Neural cell (in vitro differentiated cells): ENCODE data around the gene BACE1-AS. TPM values are rescaled to one million over a fixed set of nuclear protein-coding genes. Genes with fewer than 3 reads are reported as not detected.

ENCODE experiments used
- H2AFZ ChIP-seq: fragments of 200-600, 300-800 bp; sonication (generic), shearing (Covaris generic); 2 replicates; pipeline ENCODE4 v1.6.0; 2014; ENCODE audit warnings: low read depth, mild to moderate bottlenecking, antibody characterized with exemption, low read length, moderate library complexity
- H3F3A ChIP-seq: fragments of 200-600 bp; shearing (Covaris generic); 2 replicates; pipeline ENCODE4 v1.6.1; 2016; ENCODE audit warnings: mild to moderate bottlenecking, moderate library complexity, mixed read lengths, antibody characterized with exemption, low read length; ENCODE audit not compliant: insufficient read depth, poor library complexity, severe bottlenecking
- H3K27ac ChIP-seq: fragments of 200-600, 300-800 bp; sonication (generic), shearing (Covaris generic); 2 replicates; pipeline ENCODE4 v1.5.1; 2014; ENCODE audit warnings: mild to moderate bottlenecking, low read length, moderate library complexity
- H3K27me3 ChIP-seq: fragments of 300-800, 200-600 bp; sonication (generic), shearing (Covaris generic); 2 replicates; pipeline ENCODE4 v1.6.0; 2014; ENCODE audit warnings: mild to moderate bottlenecking, low read depth, low read length, moderate library complexity; ENCODE audit not compliant: insufficient read depth
- H3K36me3 ChIP-seq: fragments of 300-800, 200-600 bp; sonication (generic), shearing (Covaris generic); 2 replicates; pipeline ENCODE4 v1.5.1; 2014; ENCODE audit warnings: mild to moderate bottlenecking, antibody characterized with exemption, low read length, moderate library complexity; ENCODE audit not compliant: insufficient read depth
- H3K4me2 ChIP-seq: fragments of 300-800, 200-600 bp; sonication (generic), shearing (Covaris generic); 2 replicates; pipeline ENCODE4 v1.6.0; 2014; ENCODE audit warnings: mild to moderate bottlenecking, low read length
- H3K4me3 ChIP-seq: fragments of 300-800, 200-600 bp; sonication (generic), shearing (Covaris generic); 2 replicates; pipeline ENCODE4 v1.5.1; 2014; ENCODE audit warnings: mild to moderate bottlenecking, low read length, moderate library complexity
- H3K79me2 ChIP-seq: fragments of 200-600 bp; shearing (Covaris generic); replicated peaks from 2 replicates; pipeline ENCODE4 v1.6.0; 2014; ENCODE audit warnings: mild to moderate bottlenecking, low read length, moderate library complexity; ENCODE audit not compliant: insufficient read depth
- H3K9ac ChIP-seq: fragments of 300-800, 200-600 bp; sonication (generic), shearing (Covaris generic); 2 replicates; pipeline ENCODE4 v1.6.1; 2016; ENCODE audit warnings: mild to moderate bottlenecking, low read length, mixed read lengths
- H3K9me2 ChIP-seq: fragments of 200-600 bp; shearing (Covaris generic); 2 replicates; pipeline ENCODE4 v1.6.1; 2016; ENCODE audit warnings: mild to moderate bottlenecking, low read length, mixed read lengths; ENCODE audit not compliant: insufficient read depth
- H3K9me3 ChIP-seq: fragments of 200-600, 300-800 bp; sonication (generic), shearing (Covaris generic); 2 replicates; pipeline ENCODE4 v1.6.1; 2016; ENCODE audit warnings: mild to moderate bottlenecking, mixed run types, low read length, moderate library complexity, mixed read lengths
- H4K20me1 ChIP-seq: fragments of 200-600 bp; shearing (Covaris generic); 2 replicates; pipeline ENCODE4 v1.6.1; 2016; ENCODE audit warnings: mild to moderate bottlenecking, mixed run types; ENCODE audit not compliant: insufficient read depth
- EP300 ChIP-seq: fragments of 450-650 bp; conservative IDR thresholded peaks from 2 replicates; pipeline ENCODE4 v1.6.1; 2014; ENCODE audit warnings: antibody characterized with exemption, mild to moderate bottlenecking, moderate library complexity; ENCODE audit not compliant: poor library complexity, severe bottlenecking
- EZH2 ChIP-seq: fragments of 200-600, 300-800 bp; shearing (Covaris generic), sonication (generic); IDR thresholded peaks from 2 replicates; pipeline ENCODE4 v1.6.1; 2014; ENCODE audit warnings: antibody characterized with exemption, low read length, borderline replicate concordance, mild to moderate bottlenecking; ENCODE audit not compliant: insufficient read depth, poor library complexity, severe bottlenecking
- MXI1 ChIP-seq: fragments of 450-650 bp; conservative IDR thresholded peaks from 2 replicates; pipeline ENCODE4 v1.6.1; 2014; ENCODE audit warnings: antibody characterized with exemption, mild to moderate bottlenecking; ENCODE audit not compliant: poor library complexity, severe bottlenecking
- POLR2AphosphoS5 ChIP-seq: IDR thresholded peaks from 2 replicates; pipeline ENCODE4 v1.6.1; 2012
- RAD21 ChIP-seq: fragments of 450-650 bp; conservative IDR thresholded peaks from 2 replicates; pipeline ENCODE4 v1.6.1; 2014; ENCODE audit warnings: antibody characterized with exemption, mild to moderate bottlenecking, moderate library complexity
- SMC3 ChIP-seq: fragments of 450-650 bp; conservative IDR thresholded peaks from 2 replicates; pipeline ENCODE4 v1.6.1; 2014; ENCODE audit warnings: antibody characterized with exemption, mild to moderate bottlenecking, moderate library complexity; ENCODE audit not compliant: poor library complexity
- TAF1 ChIP-seq: IDR thresholded peaks from 2 replicates; pipeline ENCODE4 v1.6.1; 2012; ENCODE audit warnings: low read depth
- polyA plus RNA-seq: library from polyadenylated mRNA; depleted of rRNA; stranded (reverse); fragments of >200 nt; gene quantifications from 2 replicates; pipeline ENCODE4 v1.2.3, GENCODE V29; 2014
- TF ChIP-seq, protein P1 (sequence below): fragments of 450-650 bp; IDR thresholded peaks from 2 replicates; pipeline ENCODE4 v1.5.1; 2014; ENCODE audit warnings: antibody characterized with exemption, mild to moderate bottlenecking, moderate library complexity; ENCODE audit not compliant: poor library complexity, severe bottlenecking
- TF ChIP-seq, protein P2 (sequence below): IDR thresholded peaks from 2 replicates; pipeline ENCODE4 v1.6.1; 2012; ENCODE audit warnings: borderline replicate concordance

The BACE1-AS gene
- polyA plus RNA-seq, 1 donor from 2014 or later = 3.8 TPM

DNA sequence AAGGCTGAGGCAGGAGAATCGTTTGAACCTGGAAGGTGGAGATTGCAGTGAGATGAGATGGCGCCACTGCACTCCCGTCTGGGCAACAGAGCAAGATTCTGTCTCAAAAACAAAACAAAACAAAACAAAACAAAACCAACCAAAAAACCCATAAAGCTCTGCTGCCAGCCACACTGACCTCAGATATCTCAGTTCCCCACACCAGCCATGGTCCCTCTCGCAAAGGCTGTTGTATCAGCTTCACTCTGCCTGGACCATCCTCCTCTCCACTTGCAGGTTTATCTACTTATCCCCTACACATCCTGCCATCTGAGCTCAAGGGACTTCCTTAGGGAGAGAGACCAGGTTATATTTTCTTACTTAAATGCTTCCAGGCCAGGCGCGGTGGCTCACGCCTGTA, 11.1 kb downstream of the BACE1-AS start:
- Histone ChIP-seq H3K4me3 (no peak overlapping the region), H3K27me3 (no peaks in the 10 kb centered on the region), H3K79me2 (no peaks in the 10 kb centered on the region), H3K36me3 (no peaks in the 10 kb centered on the region), H3K9me2 (no peaks in the 10 kb centered on the region), H2AFZ (no peak overlapping the region), H3F3A (no peaks in the 10 kb centered on the region), H3K27ac (no peak overlapping the region), H3K9me3 (no peaks in the 10 kb centered on the region), H4K20me1 (no peaks in the 10 kb centered on the region), H3K4me2 (no peak overlapping the region), H3K9ac (no peak overlapping the region)
- TF ChIP-seq EZH2 = no peak
- no peak for TF ChIP-seq SMC3
- TF ChIP-seq, protein P1, sequence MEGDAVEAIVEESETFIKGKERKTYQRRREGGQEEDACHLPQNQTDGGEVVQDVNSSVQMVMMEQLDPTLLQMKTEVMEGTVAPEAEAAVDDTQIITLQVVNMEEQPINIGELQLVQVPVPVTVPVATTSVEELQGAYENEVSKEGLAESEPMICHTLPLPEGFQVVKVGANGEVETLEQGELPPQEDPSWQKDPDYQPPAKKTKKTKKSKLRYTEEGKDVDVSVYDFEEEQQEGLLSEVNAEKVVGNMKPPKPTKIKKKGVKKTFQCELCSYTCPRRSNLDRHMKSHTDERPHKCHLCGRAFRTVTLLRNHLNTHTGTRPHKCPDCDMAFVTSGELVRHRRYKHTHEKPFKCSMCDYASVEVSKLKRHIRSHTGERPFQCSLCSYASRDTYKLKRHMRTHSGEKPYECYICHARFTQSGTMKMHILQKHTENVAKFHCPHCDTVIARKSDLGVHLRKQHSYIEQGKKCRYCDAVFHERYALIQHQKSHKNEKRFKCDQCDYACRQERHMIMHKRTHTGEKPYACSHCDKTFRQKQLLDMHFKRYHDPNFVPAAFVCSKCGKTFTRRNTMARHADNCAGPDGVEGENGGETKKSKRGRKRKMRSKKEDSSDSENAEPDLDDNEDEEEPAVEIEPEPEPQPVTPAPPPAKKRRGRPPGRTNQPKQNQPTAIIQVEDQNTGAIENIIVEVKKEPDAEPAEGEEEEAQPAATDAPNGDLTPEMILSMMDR = no peak
- no peak for TF ChIP-seq MXI1
- TF ChIP-seq POLR2AphosphoS5 = no peak
- TF ChIP-seq EP300 = no peak
- TF ChIP-seq, protein P2, sequence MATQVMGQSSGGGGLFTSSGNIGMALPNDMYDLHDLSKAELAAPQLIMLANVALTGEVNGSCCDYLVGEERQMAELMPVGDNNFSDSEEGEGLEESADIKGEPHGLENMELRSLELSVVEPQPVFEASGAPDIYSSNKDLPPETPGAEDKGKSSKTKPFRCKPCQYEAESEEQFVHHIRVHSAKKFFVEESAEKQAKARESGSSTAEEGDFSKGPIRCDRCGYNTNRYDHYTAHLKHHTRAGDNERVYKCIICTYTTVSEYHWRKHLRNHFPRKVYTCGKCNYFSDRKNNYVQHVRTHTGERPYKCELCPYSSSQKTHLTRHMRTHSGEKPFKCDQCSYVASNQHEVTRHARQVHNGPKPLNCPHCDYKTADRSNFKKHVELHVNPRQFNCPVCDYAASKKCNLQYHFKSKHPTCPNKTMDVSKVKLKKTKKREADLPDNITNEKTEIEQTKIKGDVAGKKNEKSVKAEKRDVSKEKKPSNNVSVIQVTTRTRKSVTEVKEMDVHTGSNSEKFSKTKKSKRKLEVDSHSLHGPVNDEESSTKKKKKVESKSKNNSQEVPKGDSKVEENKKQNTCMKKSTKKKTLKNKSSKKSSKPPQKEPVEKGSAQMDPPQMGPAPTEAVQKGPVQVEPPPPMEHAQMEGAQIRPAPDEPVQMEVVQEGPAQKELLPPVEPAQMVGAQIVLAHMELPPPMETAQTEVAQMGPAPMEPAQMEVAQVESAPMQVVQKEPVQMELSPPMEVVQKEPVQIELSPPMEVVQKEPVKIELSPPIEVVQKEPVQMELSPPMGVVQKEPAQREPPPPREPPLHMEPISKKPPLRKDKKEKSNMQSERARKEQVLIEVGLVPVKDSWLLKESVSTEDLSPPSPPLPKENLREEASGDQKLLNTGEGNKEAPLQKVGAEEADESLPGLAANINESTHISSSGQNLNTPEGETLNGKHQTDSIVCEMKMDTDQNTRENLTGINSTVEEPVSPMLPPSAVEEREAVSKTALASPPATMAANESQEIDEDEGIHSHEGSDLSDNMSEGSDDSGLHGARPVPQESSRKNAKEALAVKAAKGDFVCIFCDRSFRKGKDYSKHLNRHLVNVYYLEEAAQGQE = no peak
- TF ChIP-seq TAF1 = no peak
- no peak for TF ChIP-seq RAD21

DNA sequence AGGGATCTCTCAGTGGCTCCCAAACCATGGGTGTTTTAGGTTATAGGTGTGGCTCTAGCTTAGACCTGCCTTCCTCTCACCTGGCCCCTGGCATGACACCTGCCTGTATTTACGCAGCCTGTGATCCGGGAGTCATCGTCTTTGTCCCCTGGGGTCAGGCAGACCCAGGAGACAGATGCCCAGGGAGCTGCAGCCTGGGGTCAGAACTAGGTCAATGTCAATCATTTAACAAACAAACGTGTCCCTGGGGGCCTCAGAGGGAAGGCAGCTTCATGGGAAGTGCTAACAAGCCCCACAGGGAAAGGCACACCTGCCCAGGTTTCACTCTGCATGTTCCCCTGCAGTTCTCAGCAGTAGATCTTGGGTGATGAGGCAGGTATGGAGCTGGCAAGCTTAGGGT, 12.0 kb downstream of the BACE1-AS start:
- no peak overlapping the region for H3K9ac ChIP-seq
- H3K9me2 ChIP-seq = no peaks in the 10 kb centered on the region
- no peaks in the 10 kb centered on the region for H3K27me3 ChIP-seq
- no peaks in the 10 kb centered on the region for H3K36me3 ChIP-seq
- H3K4me2 ChIP-seq = no peak overlapping the region
- TF ChIP-seq TAF1 (no peak), POLR2AphosphoS5 (no peak)
- H3K79me2 ChIP-seq = no peaks in the 10 kb centered on the region
- no peaks in the 10 kb centered on the region for H3K9me3 ChIP-seq
- H3K4me3 ChIP-seq = no peak overlapping the region
- H3K27ac ChIP-seq = no peak overlapping the region
- no peaks in the 10 kb centered on the region for H4K20me1 ChIP-seq
- H2AFZ ChIP-seq = no peak overlapping the region
- H3F3A ChIP-seq = no peaks in the 10 kb centered on the region
